ENCODE results near the gene PMEPA1.
A peak's percentile ranks its signal among the peaks of the same experiment; 100 is the strongest.

PMEPA1 gene

DNA sequence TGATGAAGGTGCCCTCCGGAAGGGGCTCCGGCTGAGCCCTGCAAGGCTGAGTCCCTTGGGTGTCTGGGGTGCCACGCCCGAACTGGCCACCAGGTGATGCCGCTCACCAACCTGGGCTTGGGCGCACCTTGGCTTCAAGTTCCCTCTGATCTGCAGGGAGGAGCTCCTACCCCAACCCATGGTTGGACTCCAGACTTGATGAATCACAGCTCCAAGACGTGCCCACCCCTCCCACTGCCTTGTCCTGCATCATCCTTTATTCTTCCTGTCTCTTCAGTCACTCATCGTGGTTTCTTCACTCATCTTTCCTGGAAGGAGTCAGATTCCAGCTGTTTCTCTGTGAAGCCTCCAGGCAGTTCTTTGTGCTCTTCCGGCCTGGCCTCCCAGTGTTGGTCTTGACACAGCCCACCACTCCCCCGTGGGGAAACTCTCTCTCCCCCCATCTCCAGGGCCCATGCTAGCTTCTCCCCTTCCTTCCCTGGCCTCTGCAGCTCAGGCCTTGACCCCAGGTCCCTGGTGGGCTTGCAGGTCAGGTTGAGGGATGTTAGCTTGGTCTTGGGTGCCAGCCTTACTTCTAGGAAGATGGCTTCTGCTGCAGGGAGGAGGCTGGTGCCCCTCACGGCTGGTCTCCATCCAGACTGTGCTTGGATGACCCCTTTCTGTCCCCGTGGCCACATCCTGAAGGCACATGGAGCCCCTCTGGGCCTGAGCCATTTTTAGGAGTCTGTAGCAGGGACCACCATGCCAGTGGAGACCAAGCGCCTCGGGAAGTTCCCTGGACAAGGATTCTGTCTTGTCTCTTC, 87.0 kb downstream of the PMEPA1 start:
- peak; percentile 15 for DNase-seq (ENCODE audit: low read depth, low spot score)

GRCh38 chr20:57622201-57622570, 87.6 kb downstream of the PMEPA1 start:
- no peak for DNase-seq (ENCODE audit: low read depth, low spot score)

GRCh38 chr20:57621421-57622200, 88.2 kb downstream of the PMEPA1 start:
- no peak for DNase-seq (ENCODE audit: low read depth, low spot score)

DNA sequence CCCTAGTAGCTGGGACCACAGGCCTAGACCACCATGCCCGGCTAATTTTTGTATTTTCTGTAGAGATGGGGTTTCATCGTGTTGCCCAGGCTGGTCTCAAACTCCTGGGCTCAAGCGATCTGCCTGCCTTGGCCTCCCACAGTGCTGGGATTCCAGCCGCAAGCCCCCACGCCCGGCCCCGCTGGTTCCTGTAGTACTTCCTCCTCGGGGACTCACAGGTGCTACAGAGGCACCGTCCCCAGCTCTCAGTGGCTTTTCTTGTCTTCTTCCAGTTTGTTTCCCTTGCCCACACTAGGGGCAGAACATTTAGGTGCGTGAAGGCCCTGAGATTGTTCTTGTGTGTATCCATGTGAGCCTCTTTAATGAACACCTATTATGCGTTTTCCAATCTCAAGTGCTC, 88.8 kb downstream of the PMEPA1 start:
- DNase-seq (ENCODE audit: low read depth, low spot score) = no peak

- no peak for DNase-seq (ENCODE audit: low read depth, low spot score)
These were observed 89.4 kb downstream of the PMEPA1 start, which contains the start of gene ZBP1 for GRCh38 chr20:57620274-57620990. Gene ZBP1, minus strand, starts transcription at chr20:57620426. Its CDS starts 131 bp downstream, at chr20:57620295.

DNA sequence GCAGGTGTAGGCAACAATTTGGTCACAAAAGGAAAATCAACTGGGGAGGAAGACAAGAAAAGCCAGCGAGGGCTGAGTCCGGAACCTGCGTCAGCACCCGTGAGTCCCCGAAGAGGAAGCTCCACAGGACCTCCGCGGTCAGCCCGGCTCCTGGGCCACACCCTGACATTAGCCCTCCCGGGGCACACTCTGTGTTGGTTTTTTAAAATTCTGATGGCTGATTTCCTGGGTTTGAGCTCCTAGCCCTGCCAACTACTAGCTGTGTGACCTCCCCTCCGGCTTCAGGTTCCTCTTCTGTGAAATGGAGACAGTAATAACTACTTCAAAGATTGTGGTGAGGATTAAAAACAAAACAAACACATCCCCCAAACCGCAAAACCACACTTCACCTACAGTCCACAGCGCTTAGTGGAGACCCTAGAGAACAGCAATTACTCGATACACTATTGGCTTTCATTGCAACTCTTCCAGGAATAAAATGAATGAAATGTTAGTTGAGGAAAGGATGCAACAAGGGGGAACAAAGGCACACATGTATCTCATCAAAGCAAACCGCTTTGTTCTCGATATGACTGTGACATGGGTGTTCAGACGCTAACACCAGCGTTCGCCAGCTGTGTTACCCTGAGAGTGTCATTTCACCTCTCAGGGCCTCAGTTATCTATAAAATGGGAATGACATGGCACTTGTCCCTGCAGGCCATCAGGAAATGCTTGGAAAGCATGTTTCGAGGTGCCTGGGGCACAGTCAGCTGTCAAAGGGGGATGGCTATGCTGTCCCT, 90.6 kb downstream of the PMEPA1 start:
- DNase-seq (ENCODE audit: low read depth, low spot score) = no peak

DNA sequence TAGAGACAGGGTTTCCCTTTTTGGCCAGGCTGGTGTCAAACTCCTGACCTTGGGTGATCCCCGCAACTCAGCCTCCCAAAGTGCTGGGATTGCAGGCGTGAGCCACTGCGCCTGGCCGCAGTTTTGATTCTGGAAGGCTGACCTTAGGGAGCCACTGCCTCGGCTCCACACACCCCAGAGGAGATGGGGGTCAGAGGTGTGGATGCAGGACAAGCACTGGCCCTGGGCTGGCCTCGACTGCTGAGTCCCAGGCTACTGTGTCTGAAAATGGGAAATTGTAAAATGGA, 91.1 kb downstream of the PMEPA1 start:
- DNase-seq (ENCODE audit: low read depth, low spot score) = no peak

DNA sequence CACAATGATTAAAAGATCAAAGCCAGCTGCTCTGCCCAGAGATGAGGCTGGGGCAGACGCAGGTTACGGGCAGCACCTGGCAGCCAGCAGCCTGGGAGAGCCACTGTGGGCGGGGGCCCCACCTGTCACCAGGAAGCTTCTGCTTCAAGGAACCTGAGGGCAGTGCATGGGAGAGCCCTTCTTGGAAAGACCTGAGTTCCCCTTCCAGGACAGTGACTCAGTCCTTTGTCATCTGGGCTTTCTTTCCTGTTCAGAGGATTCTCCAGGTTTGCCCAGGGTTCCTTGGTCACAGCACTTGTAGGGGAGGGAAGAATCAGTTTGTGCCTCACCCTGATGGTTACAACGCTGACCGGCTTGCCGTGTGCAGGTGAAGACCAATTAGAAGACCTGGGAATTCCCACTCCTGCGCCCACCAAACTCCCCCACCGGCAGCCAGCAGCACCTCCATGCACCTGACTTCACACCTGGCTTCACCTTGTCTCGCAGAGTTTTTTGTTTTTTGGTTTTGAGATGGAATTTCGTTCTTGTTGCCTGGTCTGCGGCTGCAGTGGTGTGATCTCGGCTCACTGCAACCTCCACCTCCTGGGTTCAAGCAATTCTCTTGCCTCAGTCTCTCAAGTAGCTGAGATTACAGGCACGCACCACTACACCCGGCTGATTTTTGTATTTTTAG, 91.6 kb downstream of the PMEPA1 start:
- no peak for DNase-seq (ENCODE audit: low read depth, low spot score)

GRCh38 chr20:57617079-57617795, 92.6 kb downstream of the PMEPA1 start:
- DNase-seq (ENCODE audit: low read depth, low spot score) = no peak

GRCh38 chr20:57616143-57616951, 93.5 kb downstream of the PMEPA1 start:
- DNase-seq (ENCODE audit: low read depth, low spot score) = no peak

GRCh38 chr20:57615445-57615811, 94.4 kb downstream of the PMEPA1 start:
- no peak for DNase-seq (ENCODE audit: low read depth, low spot score)

DNA sequence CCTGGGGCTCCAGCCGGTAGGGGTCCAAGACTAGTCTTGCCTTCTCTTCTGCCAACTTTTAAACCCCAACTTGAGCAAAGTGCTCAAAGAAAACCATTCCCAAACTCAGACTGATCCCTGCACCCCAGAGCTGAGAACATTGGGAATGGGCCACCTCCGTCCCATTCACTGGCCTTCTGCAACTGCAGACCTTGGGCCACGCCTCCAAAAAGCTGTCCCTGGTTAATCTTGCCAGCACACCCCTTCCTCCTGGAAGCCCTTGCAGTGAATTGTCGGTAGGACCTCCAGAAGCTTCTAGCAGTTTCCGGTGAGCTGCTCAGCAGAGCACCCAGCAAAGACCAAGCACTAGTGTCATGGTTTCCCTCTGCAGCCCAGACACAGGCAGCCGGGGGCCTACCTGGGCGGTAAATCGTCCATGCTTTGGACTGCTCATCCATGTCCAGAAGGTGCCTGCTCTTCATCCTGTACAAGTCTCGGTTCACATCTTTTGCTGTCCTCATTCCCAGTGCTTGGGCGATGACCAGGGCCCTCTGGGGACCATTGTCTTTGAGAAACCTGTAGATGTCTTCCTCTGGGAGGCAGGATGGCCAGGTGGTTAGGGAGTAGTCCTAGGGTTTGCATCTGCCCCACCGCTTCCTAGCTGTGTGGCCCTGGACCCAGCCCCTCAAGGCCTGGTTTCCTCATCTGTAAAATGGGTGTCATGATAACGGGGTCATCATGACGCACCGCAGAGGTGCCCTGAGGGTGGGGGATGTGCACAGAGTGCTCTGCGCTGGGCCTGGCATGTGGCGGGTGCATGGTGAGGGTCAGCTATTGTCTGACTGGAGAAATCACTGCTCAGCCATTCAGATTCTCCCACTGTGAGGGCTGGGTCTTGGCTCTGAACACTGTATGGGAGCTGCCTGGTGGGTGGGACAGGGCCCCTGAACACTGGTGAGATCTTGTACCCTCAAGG, 95.0 kb downstream of the PMEPA1 start:
- no peak for DNase-seq (ENCODE audit: low read depth, low spot score)

DNA sequence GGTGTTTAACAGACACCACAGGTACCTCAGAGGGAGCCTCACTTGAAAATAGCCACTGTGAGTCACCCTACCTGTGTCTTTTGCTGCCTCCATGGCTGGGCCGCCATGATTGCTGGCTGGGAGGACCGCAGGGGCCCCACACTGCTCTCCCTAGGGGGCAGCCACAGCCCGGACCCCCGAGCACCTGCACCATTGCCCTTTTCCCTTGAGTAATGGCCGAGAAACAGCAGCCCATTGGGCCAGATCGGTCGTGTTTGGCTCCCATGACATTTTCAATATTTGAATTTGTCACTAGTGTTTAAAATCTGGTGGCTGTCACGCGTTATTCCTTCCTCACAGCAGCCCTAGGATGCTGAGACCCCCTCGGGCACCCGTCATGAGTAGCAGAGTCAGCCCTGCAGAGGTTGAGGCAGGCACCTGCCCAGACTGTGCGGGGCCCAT, 96.3 kb downstream of the PMEPA1 start:
- DNase-seq (ENCODE audit: low read depth, low spot score) = no peak

DNA sequence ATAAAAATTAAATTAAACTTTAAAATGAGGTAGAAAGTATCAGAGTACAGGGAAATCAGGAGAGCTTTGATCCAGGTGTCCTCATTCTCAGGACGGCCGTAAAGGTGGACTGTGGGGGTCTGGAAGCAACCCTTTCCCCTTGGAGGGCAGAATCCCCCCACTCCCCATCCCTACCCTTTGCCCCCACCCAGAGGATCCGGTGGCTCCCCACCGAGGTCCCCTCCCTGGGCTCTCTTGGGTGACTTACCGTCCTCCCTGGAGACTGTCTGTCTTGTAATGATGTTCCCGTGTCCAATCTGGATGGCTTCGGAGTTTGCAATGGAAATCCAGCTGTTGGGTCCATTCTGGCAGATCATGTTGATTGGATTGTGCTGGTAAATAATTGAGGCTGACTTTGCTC, 96.9 kb downstream of the PMEPA1 start:
- DNase-seq (ENCODE audit: low read depth, low spot score) = no peak

- no peak for DNase-seq (ENCODE audit: low read depth, low spot score)
These were observed 97.4 kb downstream of the PMEPA1 start for GRCh38 chr20:57612436-57612835.

DNA sequence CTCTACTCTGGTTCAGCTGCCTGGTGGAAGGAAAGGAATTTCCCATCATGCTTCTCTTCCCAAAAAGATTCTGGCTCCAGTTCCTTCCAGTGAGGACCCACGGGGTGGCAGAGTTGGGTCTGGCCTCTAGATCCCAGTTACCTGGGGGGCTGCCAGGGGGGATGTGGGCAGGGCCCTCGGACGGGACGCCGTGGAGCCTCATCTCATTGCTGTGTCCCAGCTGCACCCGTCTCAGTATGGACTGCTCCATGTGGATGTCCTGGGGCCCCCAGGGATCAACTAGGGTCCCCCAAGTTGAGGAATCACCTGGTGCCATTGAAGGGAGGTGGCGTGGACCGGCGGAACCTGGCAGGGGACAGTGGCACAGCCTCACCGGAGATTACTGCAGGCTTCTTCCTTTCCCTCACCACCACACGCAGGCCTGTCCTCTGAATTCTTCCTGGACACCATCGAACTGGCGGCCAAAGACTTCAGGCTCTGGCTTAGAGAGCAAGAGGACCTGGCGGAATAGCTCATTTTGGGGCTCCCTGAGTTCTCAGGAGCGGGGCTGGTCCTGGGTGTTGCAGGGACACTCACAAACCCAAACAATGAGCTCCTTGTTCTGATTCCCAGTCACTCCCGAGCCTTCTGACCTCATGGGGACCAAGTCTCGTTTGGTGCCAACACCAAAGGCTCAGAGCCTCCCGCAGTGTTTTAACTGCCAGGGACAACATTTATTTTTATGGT, 98.1 kb downstream of the PMEPA1 start:
- DNase-seq (ENCODE audit: low read depth, low spot score) = no peak

DNA sequence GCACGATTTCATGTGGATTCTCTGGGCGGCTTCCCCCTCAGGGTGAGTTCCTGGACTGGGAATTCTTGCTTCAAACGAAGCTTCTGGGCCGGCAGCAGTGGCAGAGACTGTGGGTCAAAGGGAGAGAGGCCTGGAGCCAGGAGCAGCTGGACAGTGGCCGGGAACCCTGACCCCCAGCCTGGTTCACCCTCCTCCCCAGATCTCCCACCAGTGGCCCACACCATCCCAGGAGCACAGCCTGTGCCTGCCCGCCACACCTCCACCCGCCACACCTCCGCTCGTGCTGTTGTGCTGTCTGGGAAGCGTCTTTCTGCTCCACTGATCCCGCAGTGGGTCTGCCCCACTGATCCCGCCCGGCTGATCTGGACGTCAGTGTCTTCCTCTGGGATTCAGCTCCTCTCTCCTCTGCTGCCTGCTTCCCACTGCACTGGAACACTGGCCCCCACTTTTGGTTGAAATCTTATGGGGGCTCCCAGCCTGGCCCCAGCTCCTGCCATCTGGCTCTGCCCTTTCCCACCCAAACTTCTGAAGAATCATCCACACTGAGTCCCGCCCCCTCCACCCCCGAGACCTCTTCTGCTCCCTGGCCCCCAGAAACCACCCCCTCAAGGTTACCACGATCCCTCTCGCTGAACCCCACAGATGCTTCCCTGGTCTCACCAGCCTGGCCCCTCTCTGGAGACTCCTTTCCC, 99.4 kb downstream of the PMEPA1 start:
- no peak for DNase-seq (ENCODE audit: low read depth, low spot score)
